GM19463 (cell line): Measurements from ENCODE around the gene MRPL14.
"Not testable (repeated sequence)": the region's sequence is repeated elsewhere in the genome, so short reads cannot be mapped to it uniquely, and the experiment has no call there.

Experiments
- ATAC-seq: cut with Tn5 transposase; IDR thresholded peaks from one replicate; pipeline ENCODE4 v1.9.1; 2021; ENCODE audit warnings: mild to moderate bottlenecking, moderate library complexity; ENCODE audit not compliant: unreplicated experiment

Gene MRPL14

GRCh38 chr6:44102527-44102926, 24.7 kb downstream of the MRPL14 start:
- no peak for ATAC-seq

GRCh38 chr6:44101832-44102231, 25.4 kb downstream of the MRPL14 start:
- ATAC-seq: no peak

- ATAC-seq: no peak
Observed at GRCh38 chr6:44100088-44100550, 27.1 kb downstream of the MRPL14 start.

GRCh38 chr6:44099192-44099591, 28.1 kb downstream of the MRPL14 start:
- no peak for ATAC-seq

DNA sequence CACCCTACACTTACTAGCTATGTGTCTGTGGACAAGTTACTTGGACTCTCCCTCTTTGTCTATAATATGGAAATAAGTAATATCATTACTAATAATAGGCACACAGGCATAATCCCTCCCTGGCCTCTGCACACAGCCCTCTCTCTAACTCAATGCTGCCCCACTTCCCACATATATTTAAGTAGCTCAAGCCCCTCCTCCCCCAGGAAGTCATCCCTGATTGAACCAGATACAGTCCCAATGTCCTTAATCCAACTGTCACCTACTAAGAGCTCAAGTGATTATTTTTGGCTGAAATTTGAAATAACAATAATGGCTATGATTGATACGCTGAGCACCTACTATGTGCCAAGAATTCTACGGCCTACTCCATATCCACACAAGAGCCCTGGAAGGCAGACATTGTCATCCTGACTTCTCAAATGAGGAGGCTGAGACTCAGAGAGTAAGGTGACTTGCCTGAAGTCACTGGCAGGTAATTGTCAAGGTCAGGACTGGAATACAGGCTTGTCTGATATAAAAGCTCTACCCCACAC, 29.4 kb downstream of the MRPL14 start:
- no peak for ATAC-seq

DNA sequence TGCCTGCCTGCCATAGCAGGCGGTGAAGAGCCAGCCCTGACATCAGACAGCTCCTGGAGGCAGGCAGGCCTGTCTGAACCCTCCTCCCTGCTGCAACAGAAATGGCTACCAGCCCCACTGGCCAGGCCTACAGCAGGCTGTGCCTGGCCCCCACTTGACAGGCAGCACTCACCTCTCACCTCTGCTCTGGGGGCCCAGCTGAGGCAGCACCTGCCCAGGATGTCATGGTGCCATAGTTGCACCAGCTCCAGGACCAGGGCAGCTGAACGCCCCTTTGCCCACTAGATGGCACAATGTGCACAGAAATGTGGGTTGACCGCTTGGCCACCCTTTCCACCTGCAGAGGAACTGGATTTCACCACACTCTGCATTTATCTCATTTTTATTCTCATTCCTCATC, 30.6 kb downstream of the MRPL14 start:
- ATAC-seq: peak; percentile 68

GRCh38 chr6:44095243-44095623, 32.0 kb downstream of the MRPL14 start:
- not testable (repeated sequence) for ATAC-seq

DNA sequence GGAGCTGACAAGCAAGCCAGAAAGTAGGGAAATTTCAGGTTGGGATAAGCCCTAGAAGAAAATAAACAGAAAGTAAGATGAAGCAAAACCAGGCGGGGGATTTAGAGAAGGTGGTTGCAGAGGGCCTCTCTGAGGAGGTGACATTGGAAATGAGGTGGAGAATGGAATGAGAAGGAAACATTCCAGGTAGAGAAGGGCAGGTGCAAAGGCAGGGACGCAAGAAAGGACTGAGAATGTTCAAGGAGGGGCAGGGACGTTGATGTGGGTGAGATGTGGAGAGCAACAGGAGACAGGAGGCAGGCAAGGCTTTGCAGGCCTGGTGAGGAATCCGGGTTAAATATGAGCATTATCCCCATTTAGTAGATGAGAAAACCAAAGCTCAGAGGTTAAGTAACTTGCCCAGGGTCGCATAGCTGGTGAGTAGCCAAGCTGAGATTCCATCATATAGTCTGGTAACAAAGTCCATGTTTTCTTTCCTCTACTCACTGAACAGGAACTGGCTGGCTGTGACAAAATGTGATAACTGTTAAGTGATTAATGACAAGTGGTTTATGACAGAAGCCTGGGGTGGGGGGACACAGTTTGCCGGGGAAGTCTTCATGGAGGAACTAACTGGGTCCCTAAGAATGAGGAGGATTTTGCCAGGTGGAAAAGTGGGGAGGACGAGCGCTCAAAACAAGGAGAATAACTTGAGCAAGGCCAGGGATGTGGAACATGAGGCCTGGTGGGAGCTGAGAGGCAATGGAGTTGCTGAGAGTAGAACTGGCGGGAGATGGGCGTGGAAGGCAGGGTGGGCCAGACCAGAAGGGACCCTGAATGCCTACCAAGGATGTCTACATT, 32.6 kb downstream of the MRPL14 start:
- no peak for ATAC-seq

GRCh38 chr6:44093750-44094402, 33.4 kb downstream of the MRPL14 start:
- ATAC-seq: no peak

DNA sequence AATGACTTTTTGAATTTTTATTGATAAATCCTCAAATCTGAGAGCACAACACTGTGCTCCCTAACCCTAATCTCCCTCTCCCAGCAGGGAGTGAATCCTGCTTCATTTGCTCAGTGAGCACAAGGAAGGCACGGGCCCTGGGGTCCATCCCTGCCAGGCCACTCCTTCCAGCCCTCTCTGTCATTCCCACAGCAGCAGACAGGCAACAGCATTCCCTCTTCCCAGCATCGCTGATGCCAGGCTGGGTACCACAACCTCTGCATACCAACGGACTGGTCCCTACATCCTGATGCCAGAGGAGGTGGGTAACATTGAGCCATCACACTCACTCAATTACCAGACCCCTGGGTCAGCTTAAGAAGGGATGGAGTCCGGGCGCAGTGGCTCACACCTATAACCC, 34.2 kb downstream of the MRPL14 start:
- ATAC-seq: no peak

DNA sequence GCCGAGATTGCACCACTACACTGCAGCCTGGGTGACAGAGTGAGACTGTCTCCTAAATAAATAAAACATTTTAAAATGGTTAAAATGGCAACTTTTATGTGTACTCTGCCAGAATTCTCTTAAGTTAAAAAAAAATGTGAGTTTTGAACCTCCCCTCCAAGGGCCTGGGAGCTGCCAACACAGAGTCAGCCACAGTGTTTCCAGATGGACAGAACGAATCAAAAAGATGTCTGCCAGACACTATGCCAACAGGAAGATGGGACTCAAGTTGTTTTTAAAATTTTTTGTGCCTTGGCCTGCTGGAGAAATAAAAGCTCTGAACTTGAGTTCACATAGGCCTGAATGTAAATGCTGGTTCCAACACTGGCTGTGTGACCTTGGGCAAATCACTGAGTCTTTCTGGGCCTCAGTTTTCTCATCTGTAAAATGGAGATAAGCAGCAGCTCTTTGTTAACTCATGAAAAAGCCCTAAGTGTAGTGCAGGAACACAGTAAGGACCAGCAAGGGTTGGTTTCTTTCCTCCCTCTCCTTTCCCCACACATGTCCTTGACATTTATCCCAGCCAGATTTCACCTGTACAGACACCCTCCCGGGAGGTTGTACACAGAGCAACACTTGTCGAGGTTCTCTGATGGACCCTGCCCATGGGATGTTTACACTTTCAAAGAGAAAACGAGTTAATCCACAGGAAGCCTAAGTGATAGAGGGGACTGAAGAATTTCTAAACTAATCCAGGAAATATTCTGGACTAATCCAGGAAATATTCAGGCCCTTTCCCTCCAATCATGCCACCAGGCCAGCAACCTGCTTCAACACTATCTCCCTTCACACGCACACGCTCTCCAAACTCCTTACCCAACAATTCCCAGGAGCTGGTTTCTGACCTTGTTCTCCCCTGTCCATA, 35.0 kb downstream of the MRPL14 start:
- ATAC-seq: no peak

DNA sequence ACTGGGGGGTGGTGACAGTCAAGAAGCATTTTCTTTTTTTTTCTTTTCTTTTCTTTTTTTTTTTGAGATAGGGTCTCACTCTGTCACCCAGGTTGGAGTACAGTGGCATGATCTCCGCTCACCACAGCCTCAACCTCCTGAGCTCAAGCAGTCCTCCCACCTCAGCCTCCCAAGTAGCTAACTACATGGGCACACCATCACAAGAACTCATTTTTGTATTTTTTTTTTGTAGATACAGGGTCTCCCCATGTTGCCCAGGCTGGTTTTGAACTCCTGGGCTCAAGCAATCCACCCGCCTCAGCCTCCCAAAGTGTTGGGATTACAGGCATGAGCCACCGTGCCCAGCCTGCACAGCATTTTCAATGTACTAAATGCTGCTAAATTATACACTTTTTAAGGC, 35.9 kb downstream of the MRPL14 start:
- ATAC-seq: not testable (repeated sequence)

GRCh38 chr6:44090465-44090864, 36.8 kb downstream of the MRPL14 start:
- ATAC-seq: no peak

DNA sequence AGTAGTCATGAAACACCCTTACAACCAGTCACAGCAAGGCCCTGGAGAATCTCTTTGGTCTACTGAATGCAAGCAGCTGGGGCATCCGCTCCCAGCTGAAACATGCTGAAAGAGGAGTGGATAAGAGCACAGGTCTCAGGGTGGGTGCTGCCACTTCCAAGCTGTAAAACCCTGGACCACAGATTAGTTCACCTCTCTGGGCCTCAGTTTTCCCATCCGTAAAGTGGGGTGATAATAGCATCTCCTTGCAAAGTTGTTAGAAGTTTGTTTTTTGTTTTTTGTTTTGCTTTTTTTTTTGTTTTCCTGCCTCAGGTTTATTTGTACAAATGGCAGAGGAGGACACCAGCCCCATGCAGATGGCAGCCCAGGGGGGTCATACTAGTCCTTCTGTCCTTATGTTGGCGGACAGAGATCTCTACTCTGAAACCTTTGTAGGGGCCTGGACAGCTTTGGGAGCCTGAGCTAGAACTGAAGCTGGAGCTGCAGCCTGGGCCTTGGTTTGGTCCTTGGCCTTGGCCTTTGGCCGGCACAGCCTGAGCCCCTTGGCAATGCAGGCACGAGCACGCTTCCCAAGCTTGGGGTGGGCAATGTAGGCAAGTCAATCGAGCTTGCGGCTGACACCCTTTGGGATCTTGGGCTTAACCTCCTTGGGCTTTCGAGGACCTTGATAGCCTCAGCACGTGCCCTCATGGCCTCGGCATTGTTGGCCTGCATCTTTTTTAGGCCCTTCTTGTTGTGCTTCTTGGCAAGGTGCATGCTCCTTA, 38.2 kb downstream of the MRPL14 start:
- ATAC-seq: no peak

DNA sequence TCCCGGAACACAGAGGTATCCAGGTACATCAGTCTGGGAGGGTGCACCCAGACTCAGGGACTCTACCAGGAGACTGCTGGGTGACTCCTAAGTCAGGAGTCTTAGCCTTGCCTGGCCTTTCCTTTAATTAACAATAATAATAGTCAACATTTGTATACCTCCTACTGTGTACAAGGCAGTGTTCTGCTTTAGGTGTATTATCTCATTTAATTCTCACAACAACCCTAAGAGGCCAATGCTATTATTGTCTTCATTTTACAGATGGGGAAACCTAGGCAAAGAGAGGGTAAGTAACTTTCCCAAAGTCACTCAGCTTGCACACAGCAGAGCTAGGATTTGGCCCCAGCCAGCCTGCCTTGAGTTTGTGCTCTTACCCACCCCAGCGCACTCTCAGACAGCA, 39.6 kb downstream of the MRPL14 start:
- no peak for ATAC-seq

GRCh38 chr6:44086931-44087574, 40.2 kb downstream of the MRPL14 start:
- no peak for ATAC-seq

- no peak for ATAC-seq
Observed at GRCh38 chr6:44085219-44085618, 42.0 kb downstream of the MRPL14 start.

DNA sequence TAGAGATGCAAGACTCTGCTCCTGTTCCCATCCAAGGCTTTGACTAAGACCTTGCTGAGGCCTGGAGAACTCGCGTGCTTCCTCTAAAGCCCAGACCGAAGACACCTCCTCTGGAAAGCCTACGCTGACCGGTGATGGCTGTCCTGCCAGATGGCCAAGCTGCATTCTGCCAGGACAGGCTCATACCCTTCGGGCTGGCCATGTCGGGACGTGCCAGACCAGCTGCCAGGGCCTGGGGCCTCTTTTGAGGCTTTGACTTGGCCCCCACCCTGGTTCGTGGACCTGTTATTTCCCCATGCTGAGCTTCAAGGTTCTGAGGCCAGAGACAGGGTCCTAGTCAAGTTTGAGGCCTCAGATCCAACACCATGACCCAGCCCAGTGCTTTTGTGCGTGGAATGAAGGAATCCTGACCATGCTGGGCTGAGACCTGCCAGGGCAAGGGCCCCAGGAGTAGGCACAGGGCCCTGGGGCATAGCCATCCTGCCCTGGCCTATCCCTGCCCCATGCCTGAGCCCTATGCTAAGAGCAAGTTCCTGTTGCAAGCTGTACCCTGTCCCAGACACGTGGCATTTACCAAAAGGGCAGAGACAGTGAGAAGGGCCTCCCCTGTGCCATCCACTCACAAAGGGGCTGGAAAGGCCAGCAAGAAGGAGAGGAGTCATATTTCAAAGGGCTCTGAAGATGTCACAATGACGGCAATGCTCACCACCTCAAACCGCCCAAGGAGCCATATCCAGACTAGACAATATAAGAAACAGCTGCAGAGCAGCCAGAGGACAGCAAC, 42.8 kb downstream of the MRPL14 start:
- ATAC-seq: no peak

DNA sequence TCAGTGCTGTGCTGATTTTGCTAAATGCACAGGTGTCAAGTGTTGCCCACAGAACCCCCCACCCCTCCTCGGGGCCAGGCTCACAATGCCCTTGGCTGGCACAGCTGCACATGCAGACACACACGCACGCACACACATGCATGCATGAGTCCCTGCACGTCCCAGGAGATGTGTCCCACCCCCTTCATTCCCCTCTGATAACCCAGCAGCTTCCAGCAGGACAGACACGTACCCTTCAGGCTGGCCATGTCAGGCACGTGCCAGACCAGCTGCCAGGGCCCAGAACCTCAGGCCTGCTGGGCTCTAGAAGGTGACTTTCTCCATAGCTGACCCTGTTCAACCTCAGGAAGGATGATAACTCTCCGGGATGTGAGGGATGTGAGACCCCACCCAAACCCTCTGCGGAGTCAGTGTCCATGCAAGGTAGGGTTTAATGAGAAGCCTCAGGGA, 44.4 kb downstream of the MRPL14 start:
- ATAC-seq: no peak
